Stimulated activated naive CD8-positive, alpha-beta T cell treated with anti-CD3 and anti-CD28 coated beads, Interleukin-15, Interleukin-2, amounts not matched to agents 100 ng/mL and 50 ng/mL, for 24 hours (primary cell): ENCODE data around the gene WDR36.
A peak's percentile ranks its signal among the peaks of the same experiment; 100 is the strongest.

Experiments used
- H3K27ac Mint-ChIP-seq: one replicate; pipeline ENCODE4 v1.8.0; 2021; ENCODE audit warnings: mild to moderate bottlenecking, mixed read lengths
- H3K27me3 Mint-ChIP-seq: one replicate; pipeline ENCODE4 v1.8.0; 2021; ENCODE audit warnings: mixed read lengths
- H3K36me3 Mint-ChIP-seq: one replicate; pipeline ENCODE4 v1.8.0; 2021; ENCODE audit warnings: low read depth, mixed read lengths
- H3K4me1 Mint-ChIP-seq: one replicate; pipeline ENCODE4 v1.8.0; 2021; ENCODE audit warnings: low read depth, mixed read lengths
- H3K4me3 Mint-ChIP-seq: one replicate; pipeline ENCODE4 v1.8.0; 2021; ENCODE audit warnings: mild to moderate bottlenecking, mixed read lengths
- H3K9me3 Mint-ChIP-seq: one replicate; pipeline ENCODE4 v1.8.0; 2021; ENCODE audit warnings: mixed read lengths

The WDR36 gene

DNA sequence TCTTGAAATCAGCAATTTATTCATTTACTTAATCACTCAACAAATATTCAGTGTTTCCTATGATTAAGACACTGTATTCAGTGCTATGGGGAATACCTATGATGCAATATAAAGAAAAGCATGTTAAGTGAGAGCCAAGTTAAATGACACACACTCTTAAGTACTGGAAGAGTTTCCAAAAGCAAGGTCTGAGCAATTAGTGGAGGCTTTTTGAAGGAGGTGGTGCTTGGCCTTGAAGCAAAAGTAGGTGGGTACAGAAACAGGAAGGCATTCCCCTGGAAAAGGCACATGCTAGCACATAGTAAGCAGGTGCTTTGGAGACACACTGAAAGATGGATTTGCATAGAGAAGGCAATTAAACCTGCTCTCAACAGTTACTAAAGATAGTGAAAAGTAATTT is 16.6 kb upstream of the WDR36 start:
- Mint-ChIP-seq H3K27me3 (peaks cover 64% of the 10 kb centered on the region), H3K36me3 (no peaks in the 10 kb centered on the region), H3K27ac (peak overlapping the region; percentile 66), H3K4me1 (peaks cover 36% of the 10 kb centered on the region), H3K9me3 (no peaks in the 10 kb centered on the region), H3K4me3 (no peak overlapping the region)

- Mint-ChIP-seq H3K27me3 (peaks cover 63% of the 10 kb centered on the region), H3K36me3 (no peaks in the 10 kb centered on the region), H3K4me3 (no peak overlapping the region), H3K9me3 (no peaks in the 10 kb centered on the region), H3K4me1 (peaks cover 31% of the 10 kb centered on the region), H3K27ac (no peak overlapping the region)
Observed at GRCh38 chr5:111076091-111076490, 16.1 kb upstream of the WDR36 start.

- peaks cover 57% of the 10 kb centered on the region for H3K27me3 Mint-ChIP-seq
- no peaks in the 10 kb centered on the region for H3K9me3 Mint-ChIP-seq
- peaks cover 25% of the 10 kb centered on the region for H3K4me1 Mint-ChIP-seq
- no peak overlapping the region for H3K27ac Mint-ChIP-seq
- H3K36me3 Mint-ChIP-seq = no peaks in the 10 kb centered on the region
- H3K4me3 Mint-ChIP-seq = no peak overlapping the region
Observed at GRCh38 chr5:111077678-111078077, 14.5 kb upstream of the WDR36 start.

DNA sequence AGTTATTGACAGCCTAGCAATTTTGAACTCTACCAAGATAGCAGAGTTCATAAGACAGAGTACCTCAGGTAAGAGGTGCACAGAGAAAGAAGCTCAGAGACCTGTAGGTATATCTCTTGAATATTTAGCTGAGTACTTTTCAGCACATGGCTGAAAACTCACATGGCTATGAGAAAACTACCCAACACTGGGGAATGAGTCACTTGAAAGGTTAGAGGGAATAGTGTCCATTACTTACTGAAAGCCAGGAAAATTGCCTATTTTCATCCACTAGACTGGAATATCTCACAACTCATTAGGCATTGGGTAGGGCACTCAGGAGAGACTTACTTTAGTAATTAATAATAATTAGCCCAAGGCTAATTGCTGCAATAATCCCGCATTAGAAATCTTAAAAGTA is 12.3 kb upstream of the WDR36 start:
- H3K36me3 Mint-ChIP-seq = no peaks in the 10 kb centered on the region

DNA sequence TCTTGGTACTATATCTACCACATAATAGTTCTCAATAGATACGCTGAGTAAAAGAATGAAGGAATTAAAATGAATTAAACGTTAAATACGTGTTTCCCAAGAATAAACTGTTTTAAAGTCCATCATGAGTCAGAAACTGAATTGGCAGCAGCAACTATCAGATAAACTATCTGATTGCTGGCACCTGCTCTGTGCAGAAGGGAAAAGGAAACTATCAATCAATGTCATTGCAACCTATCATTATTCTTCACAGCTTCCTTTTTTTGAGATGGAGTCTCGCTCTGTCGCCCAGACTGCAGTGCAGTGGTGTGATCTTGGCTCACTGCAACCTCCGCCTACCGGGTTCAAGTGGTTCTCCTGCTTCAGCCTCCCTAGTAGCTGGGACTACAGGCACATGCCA is 8.8 kb upstream of the WDR36 start:
- Mint-ChIP-seq H3K27ac (no peak overlapping the region), H3K36me3 (no peaks in the 10 kb centered on the region), H3K27me3 (peaks cover 36% of the 10 kb centered on the region), H3K9me3 (no peaks in the 10 kb centered on the region), H3K4me1 (no peaks in the 10 kb centered on the region), H3K4me3 (no peak overlapping the region)

More for the DNA sequence above, 12.3 kb upstream of the WDR36 start:
- no peak overlapping the region for H3K4me3 Mint-ChIP-seq
- H3K27me3 Mint-ChIP-seq = peaks cover 51% of the 10 kb centered on the region
- H3K27ac Mint-ChIP-seq = no peak overlapping the region
- H3K9me3 Mint-ChIP-seq = no peaks in the 10 kb centered on the region
- H3K4me1 Mint-ChIP-seq = peaks cover 8% of the 10 kb centered on the region

- Mint-ChIP-seq H3K27ac (no peak overlapping the region), H3K9me3 (peaks cover 4% of the 10 kb centered on the region), H3K4me3 (no peak overlapping the region), H3K27me3 (peaks cover 4% of the 10 kb centered on the region), H3K36me3 (peaks cover 72% of the 10 kb centered on the region), H3K4me1 (peaks cover 54% of the 10 kb centered on the region)
Observed at GRCh38 chr5:111095982-111096381, 3.8 kb downstream of the WDR36 start.

DNA sequence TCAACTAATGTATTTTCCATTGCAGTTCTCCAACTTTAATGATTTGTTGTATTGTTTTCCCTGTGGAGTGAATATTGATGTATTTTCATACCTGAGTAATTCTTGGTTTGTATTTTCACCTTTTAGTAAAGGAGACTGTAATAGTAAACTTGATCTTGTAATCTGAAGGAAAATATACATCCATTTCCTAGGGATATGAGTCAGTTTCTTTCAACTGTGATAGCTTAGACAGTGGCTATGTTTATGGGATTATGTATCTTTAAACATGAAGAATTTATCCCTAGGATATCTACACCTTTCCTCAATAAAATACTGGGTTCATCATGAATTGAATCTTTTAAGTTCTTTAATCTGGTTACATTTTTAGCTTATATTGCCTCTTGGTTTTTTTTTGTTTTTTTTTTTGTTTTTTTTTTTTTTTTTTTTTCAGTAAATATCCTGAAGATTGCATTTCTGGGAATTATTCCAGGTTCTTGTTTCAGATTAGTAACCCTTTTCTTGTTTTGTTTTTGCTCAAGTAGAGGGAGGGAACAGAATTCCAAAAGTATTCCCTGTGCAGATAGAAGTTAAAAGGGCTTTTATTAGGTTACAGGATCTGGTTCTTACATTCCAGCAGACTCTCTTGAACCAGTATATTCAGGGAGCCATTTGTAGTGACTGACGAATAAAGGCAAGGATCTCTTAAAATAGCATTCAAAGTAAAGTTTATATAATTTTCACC is 7.1 kb downstream of the WDR36 start:
- Mint-ChIP-seq H3K4me3 (no peak overlapping the region), H3K27me3 (no peaks in the 10 kb centered on the region), H3K36me3 (peaks cover 81% of the 10 kb centered on the region), H3K4me1 (peaks cover 31% of the 10 kb centered on the region), H3K9me3 (no peaks in the 10 kb centered on the region), H3K27ac (no peak overlapping the region)

- H3K36me3 Mint-ChIP-seq = peaks cover 83% of the 10 kb centered on the region
- H3K9me3 Mint-ChIP-seq = no peaks in the 10 kb centered on the region
- H3K4me1 Mint-ChIP-seq = no peaks in the 10 kb centered on the region
- no peak overlapping the region for H3K27ac Mint-ChIP-seq
- no peak overlapping the region for H3K4me3 Mint-ChIP-seq
- H3K27me3 Mint-ChIP-seq = no peaks in the 10 kb centered on the region
Observed at GRCh38 chr5:111106320-111106948, 14.3 kb downstream of the WDR36 start.

GRCh38 chr5:111107371-111107770 is 15.2 kb downstream of the WDR36 start:
- Mint-ChIP-seq H3K27me3 (no peaks in the 10 kb centered on the region), H3K27ac (no peak overlapping the region), H3K9me3 (no peaks in the 10 kb centered on the region), H3K36me3 (peaks cover 83% of the 10 kb centered on the region), H3K4me1 (no peaks in the 10 kb centered on the region), H3K4me3 (no peak overlapping the region)

DNA sequence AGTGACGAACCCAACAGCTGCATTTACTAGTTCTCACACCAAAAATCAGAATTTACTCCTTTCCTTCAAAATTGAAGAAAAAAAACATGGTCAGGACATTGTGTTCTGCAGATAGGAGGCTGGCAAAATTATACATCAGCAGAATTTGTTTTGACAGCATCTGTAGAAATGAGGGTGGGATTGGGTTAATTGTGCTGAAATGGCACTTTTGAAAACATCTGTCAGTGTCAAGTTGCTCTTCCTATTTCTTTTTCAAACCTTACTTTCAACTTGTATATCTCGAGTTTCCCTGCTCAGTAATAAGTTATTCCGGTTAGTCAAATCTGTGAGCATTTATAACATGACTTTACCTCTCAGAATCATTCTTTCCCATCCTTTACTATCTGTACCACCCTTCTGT is 19.8 kb downstream of the WDR36 start:
- no peak overlapping the region for H3K4me3 Mint-ChIP-seq
- H3K27me3 Mint-ChIP-seq = no peaks in the 10 kb centered on the region
- H3K36me3 Mint-ChIP-seq = peaks cover 78% of the 10 kb centered on the region
- no peaks in the 10 kb centered on the region for H3K9me3 Mint-ChIP-seq
- peaks cover 26% of the 10 kb centered on the region for H3K4me1 Mint-ChIP-seq
- H3K27ac Mint-ChIP-seq = no peak overlapping the region

- H3K4me3 Mint-ChIP-seq = no peak overlapping the region
- H3K27me3 Mint-ChIP-seq = no peaks in the 10 kb centered on the region
- no peak overlapping the region for H3K27ac Mint-ChIP-seq
- no peaks in the 10 kb centered on the region for H3K9me3 Mint-ChIP-seq
- peaks cover 38% of the 10 kb centered on the region for H3K4me1 Mint-ChIP-seq
- peaks cover 72% of the 10 kb centered on the region for H3K36me3 Mint-ChIP-seq
Observed at GRCh38 chr5:111113678-111114077, 21.5 kb downstream of the WDR36 start.

GRCh38 chr5:111115229-111115628 is 23.1 kb downstream of the WDR36 start:
- Mint-ChIP-seq H3K9me3 (no peaks in the 10 kb centered on the region), H3K4me3 (no peak overlapping the region), H3K36me3 (peaks cover 72% of the 10 kb centered on the region), H3K27ac (no peak overlapping the region), H3K27me3 (no peaks in the 10 kb centered on the region), H3K4me1 (peaks cover 51% of the 10 kb centered on the region)

DNA sequence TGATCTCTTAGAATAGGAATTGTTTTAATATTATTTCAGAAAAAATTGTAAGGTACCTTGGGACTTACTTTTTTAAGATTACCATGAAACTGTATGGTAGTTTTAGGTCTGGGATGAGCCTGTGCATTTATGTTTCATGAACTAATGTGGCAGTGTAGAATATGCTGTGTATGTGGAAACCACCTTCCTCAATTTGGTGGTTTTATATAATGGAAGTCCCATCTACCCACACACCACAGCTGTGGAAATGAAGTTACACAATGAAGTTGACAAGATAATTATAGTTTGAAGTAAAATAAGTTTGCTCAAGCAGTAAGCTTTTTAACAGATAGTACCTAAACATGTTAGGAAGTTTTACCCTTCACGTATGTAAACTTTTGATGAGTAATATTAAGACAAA is 24.4 kb downstream of the WDR36 start:
- H3K4me1 Mint-ChIP-seq = peaks cover 64% of the 10 kb centered on the region
- H3K27me3 Mint-ChIP-seq = no peaks in the 10 kb centered on the region
- H3K27ac Mint-ChIP-seq = no peak overlapping the region
- no peak overlapping the region for H3K4me3 Mint-ChIP-seq
- peaks cover 75% of the 10 kb centered on the region for H3K36me3 Mint-ChIP-seq
- H3K9me3 Mint-ChIP-seq = no peaks in the 10 kb centered on the region

GRCh38 chr5:111117136-111117535 is 25.0 kb downstream of the WDR36 start:
- H3K27me3 Mint-ChIP-seq = no peaks in the 10 kb centered on the region
- H3K4me3 Mint-ChIP-seq = no peak overlapping the region
- peaks cover 76% of the 10 kb centered on the region for H3K36me3 Mint-ChIP-seq
- no peak overlapping the region for H3K27ac Mint-ChIP-seq
- H3K4me1 Mint-ChIP-seq = peaks cover 70% of the 10 kb centered on the region
- H3K9me3 Mint-ChIP-seq = no peaks in the 10 kb centered on the region

- H3K4me3 Mint-ChIP-seq = peak overlapping the region; percentile 8
- peaks cover 67% of the 10 kb centered on the region for H3K4me1 Mint-ChIP-seq
- peaks cover 73% of the 10 kb centered on the region for H3K36me3 Mint-ChIP-seq
- H3K27me3 Mint-ChIP-seq = no peaks in the 10 kb centered on the region
- H3K9me3 Mint-ChIP-seq = no peaks in the 10 kb centered on the region
- peak overlapping the region; percentile 17 for H3K27ac Mint-ChIP-seq
Observed at GRCh38 chr5:111119221-111119620, 27.1 kb downstream of the WDR36 start.

DNA sequence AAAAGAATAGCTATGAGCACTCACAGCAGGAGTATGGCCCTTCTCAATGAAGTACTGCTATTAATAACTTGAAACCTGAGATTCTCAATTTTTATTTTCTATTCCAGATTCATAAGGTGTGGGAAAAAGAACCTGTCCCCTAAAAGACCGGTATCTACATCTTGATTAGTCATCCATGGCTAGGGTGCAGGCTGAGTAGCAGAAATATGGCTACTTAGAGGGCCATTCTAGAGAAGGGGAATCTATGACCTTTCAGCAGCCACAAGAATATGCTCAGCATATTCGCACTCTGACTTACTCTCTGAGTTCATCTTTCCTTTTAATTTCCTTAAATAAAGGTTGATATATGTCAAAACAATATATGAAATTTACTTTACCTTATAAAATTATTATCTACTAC is 27.7 kb downstream of the WDR36 start:
- Mint-ChIP-seq H3K4me3 (no peak overlapping the region), H3K27ac (no peak overlapping the region), H3K36me3 (peaks cover 71% of the 10 kb centered on the region)

More for the DNA sequence above, 27.7 kb downstream of the WDR36 start:
- no peaks in the 10 kb centered on the region for H3K9me3 Mint-ChIP-seq
- no peaks in the 10 kb centered on the region for H3K27me3 Mint-ChIP-seq
- peaks cover 68% of the 10 kb centered on the region for H3K4me1 Mint-ChIP-seq
